ENCODE results near the gene TLCD3B.

Gene TLCD3B

GRCh38 chr16:30032083-30032819 lies 1.2 kb upstream of the TLCD3B start:
- H3K4me3 ChIP-seq, result no peak overlapping the region
- H3K27ac ChIP-seq, result no peak overlapping the region
- DNase-seq (ENCODE audit: low spot score), result no peak
- TF ChIP-seq CTCF (IDR thresholded peaks at IDR 0.05), result peak; percentile 50

- no peak for TF ChIP-seq CTCF (IDR thresholded peaks at IDR 0.05)
- no peak for DNase-seq (ENCODE audit: low spot score)
- H3K27ac ChIP-seq, result no peak overlapping the region
- no peak overlapping the region for H3K4me3 ChIP-seq
Observed at GRCh38 chr16:30031477-30031918, 427 bp upstream of the TLCD3B start.

GRCh38 chr16:30030011-30030685 lies 923 bp downstream of the TLCD3B start:
- Histone ChIP-seq H3K4me3 (no peak overlapping the region), H3K27ac (no peak overlapping the region)
- DNase-seq (ENCODE audit: low spot score), result no peak
- no peak for TF ChIP-seq CTCF (IDR thresholded peaks at IDR 0.05)

- Histone ChIP-seq H3K4me3 (no peak overlapping the region), H3K27ac (no peak overlapping the region)
- TF ChIP-seq CTCF (IDR thresholded peaks at IDR 0.05), result no peak
- DNase-seq (ENCODE audit: low spot score), result no peak
Observed at GRCh38 chr16:30028438-30029076, 2.5 kb downstream of the TLCD3B start.

GRCh38 chr16:30027588-30028437 lies 3.3 kb downstream of the TLCD3B start:
- no peak for TF ChIP-seq CTCF (IDR thresholded peaks at IDR 0.05)
- no peak overlapping the region for H3K27ac ChIP-seq

GRCh38 chr16:30026449-30026848 lies 4.6 kb downstream of the TLCD3B start:
- H3K4me3 ChIP-seq, result no peak overlapping the region
- TF ChIP-seq CTCF (IDR thresholded peaks at IDR 0.05), result no peak
- DNase-seq (ENCODE audit: low spot score), result no peak

More at GRCh38 chr16:30027588-30028437, 3.3 kb downstream of the TLCD3B start:
- no peak overlapping the region for H3K4me3 ChIP-seq
- DNase-seq (ENCODE audit: low spot score), result no peak

More at GRCh38 chr16:30026449-30026848, 4.6 kb downstream of the TLCD3B start:
- H3K27ac ChIP-seq, result no peak overlapping the region
